Esophagus muscularis mucosa (tissue), 4 donors: Measurements from ENCODE around the gene PLB1. TPM values are rescaled to one million over a fixed set of nuclear protein-coding genes. Genes with fewer than 3 reads are reported as not detected.

ENCODE experiments used
- DNase-seq: peaks from one replicate; pipeline ENCODE4 v3.0.0-alpha.2; 2017; ENCODE audit errors: extremely low spot score
- H3K27ac ChIP-seq, 4 donors: fragments of 200-600 bp; sonication (generic); replicated peaks in 1 of 4; 1 replicate in 3 of 4; 2 replicates in 1 of 4; pipeline ENCODE4 v1.5.1; 2016 to 2019; ENCODE audit warnings: mild to moderate bottlenecking in 1 of 4
- H3K27me3 ChIP-seq, 4 donors: fragments of 200-600 bp; sonication (generic); one replicate each; pipeline versions ENCODE4 v1.5.1 to v1.6.0; 2016 to 2019
- H3K36me3 ChIP-seq, 4 donors: fragments of 200-600 bp; sonication (generic); one replicate each; pipeline ENCODE4 v1.5.1; 2016 to 2019
- H3K4me1 ChIP-seq, 4 donors: fragments of 200-600 bp; sonication (generic); one replicate each; pipeline ENCODE4 v1.5.1; 2016 to 2019
- H3K4me3 ChIP-seq, 4 donors: fragments of 200-600 bp; sonication (generic); 1 replicate in 2 of 4; 2 replicates in 2 of 4; pipeline ENCODE4 v1.5.1; 2016 to 2019; ENCODE audit warnings: mild to moderate bottlenecking in 4 of 4, moderate library complexity in 1 of 4
- H3K9me3 ChIP-seq, 4 donors: fragments of 200-600 bp; sonication (generic); 1 replicate in 3 of 4; 2 replicates in 1 of 4; pipeline ENCODE4 v1.5.1; 2016 to 2019
- EP300 ChIP-seq: sonication (generic); formaldehyde crosslinking; IDR thresholded peaks from one replicate; pipeline ENCODE4 v1.6.1; 2017; ENCODE audit warnings: antibody characterized with exemption
- POLR2A ChIP-seq: fragments of 450-650 bp; IDR thresholded peaks from one replicate; pipeline ENCODE4 v1.6.1; 2017; ENCODE audit warnings: antibody characterized with exemption, moderate library complexity, mild to moderate bottlenecking, low read depth
- POLR2AphosphoS5 ChIP-seq, 2 donors: sonication (generic); formaldehyde crosslinking; IDR thresholded peaks; one replicate each; pipeline ENCODE4 v1.6.1; 2017; ENCODE audit warnings: antibody characterized with exemption in 2 of 2
- WGBS: methylation state at CpG from one replicate; pipeline ENCODE4 v1.1.5; 2018; 5-methylcytosine and 5-hydroxymethylcytosine counted together
- intact Hi-C: fragments of 100-400 bp; cut with DNase I; formaldehyde crosslinking; loops from one replicate; pipeline ENCODE4 v1.15.1; 2023
- total RNA-seq, 4 donors: library from RNA; depleted of rRNA; stranded (reverse); fragments of >200 nt; gene quantifications; one replicate each; pipeline versions ENCODE4 v1.1.0 to v1.2.1, GENCODE V29; 2016
- TF ChIP-seq, protein P1 (sequence below), 3 experiments: fragments of 200-600 bp in 2 of 3; fragments of 450-650 bp in 1 of 3; sonication (generic) in 2 of 3; IDR thresholded peaks; one replicate each; pipeline ENCODE4 v1.5.1; 2017 to 2019; ENCODE audit warnings: antibody characterized with exemption in 3 of 3, mild to moderate bottlenecking in 2 of 3, moderate library complexity in 1 of 3

The PLB1 gene
- total RNA-seq, 4 donors from 2014 or later = 2.5 to 11.1 (median 7.7) TPM

DNA sequence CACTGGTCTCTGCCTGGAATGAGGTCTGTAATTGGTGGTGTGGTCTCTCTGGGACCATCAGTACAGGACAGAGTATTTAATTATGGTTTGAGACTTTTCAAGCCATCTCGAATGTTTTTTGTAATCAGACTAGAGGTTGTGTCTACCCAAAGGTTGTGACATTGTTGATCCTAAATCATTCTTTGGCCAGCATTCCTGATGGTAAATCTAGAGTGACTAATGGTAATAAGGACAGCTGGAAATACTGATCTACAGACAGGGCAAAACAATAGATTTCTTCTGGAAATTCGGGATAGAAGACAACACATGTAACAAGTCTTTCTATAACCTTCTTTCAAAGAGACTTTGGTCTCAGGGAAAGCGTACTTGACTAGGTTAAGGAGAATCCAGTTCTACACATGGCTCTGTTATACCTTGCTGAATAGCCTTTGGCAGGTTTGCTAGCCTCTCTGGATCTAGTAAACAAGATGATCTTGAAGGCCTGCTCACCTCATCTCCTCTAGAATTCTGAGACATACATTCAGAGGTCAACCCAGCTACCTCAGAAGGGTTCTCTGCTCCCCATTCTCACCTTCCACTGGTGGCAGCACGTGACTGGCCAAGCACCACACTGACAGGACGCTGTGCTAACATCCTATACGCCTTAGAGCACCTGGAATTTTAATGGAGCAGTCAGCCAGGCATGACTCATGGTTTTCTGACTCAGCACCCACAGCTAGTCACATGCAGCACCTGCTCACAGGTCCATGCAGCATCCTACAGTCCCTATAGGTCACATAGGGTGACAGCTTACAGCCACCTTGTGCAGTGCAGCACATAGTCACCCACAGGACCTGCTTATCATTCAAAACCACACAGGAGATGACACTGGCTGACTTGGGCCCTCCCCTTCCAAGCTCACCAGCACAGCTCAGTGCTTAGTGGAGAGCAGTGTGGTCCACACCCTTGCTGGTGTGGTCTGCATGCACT, 12.2 kb downstream of the PLB1 start:
- no peaks in the 10 kb centered on the region for H3K4me1 ChIP-seq
- H3K4me3 ChIP-seq = no peak overlapping the region
- intact Hi-C loops = no loop called here
- no peaks in the 10 kb centered on the region for H3K27me3 ChIP-seq
- peak; percentile 83 for DNase-seq
- TF ChIP-seq EP300 (no peak), POLR2AphosphoS5 (IDR thresholded peaks at IDR 0.05) (no peak), POLR2A (no peak)
- TF ChIP-seq, protein P1, sequence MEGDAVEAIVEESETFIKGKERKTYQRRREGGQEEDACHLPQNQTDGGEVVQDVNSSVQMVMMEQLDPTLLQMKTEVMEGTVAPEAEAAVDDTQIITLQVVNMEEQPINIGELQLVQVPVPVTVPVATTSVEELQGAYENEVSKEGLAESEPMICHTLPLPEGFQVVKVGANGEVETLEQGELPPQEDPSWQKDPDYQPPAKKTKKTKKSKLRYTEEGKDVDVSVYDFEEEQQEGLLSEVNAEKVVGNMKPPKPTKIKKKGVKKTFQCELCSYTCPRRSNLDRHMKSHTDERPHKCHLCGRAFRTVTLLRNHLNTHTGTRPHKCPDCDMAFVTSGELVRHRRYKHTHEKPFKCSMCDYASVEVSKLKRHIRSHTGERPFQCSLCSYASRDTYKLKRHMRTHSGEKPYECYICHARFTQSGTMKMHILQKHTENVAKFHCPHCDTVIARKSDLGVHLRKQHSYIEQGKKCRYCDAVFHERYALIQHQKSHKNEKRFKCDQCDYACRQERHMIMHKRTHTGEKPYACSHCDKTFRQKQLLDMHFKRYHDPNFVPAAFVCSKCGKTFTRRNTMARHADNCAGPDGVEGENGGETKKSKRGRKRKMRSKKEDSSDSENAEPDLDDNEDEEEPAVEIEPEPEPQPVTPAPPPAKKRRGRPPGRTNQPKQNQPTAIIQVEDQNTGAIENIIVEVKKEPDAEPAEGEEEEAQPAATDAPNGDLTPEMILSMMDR (IDR thresholded peaks at IDR 0.05) = no peak
- H3K9me3 ChIP-seq = peaks cover 0 to 8% (median 4%) of the 10 kb centered on the region in 4 donors
- no peak overlapping the region for H3K27ac ChIP-seq
- H3K36me3 ChIP-seq = no peaks in the 10 kb centered on the region
- WGBS = 78% methylated on average over 5 of the region's 6 CpGs

DNA sequence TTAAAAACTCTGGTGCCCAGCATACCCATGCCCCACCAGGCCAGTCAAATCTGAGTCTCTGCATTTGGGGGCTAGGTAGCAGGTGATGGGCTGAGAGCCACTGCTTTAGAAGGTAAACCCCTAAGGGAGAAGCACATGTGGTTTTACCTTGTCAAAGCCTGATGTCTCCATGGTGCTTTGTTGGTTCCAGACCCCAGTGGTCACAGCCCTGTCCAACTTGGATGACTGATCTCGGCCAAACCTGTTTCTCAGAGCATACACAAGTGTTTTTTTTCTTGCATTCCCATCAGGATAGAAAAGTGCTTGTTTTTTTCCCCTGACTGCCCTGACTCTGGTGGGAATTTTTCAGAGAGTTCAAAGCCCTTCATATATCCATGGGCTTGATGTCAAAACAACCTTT, 13.5 kb downstream of the PLB1 start:
- no peaks in the 10 kb centered on the region for H3K4me1 ChIP-seq
- no peaks in the 10 kb centered on the region for H3K36me3 ChIP-seq
- 80% methylated on average over 1 of the region's 1 CpG for WGBS
- no peak for TF ChIP-seq POLR2AphosphoS5 (IDR thresholded peaks at IDR 0.05)
- TF ChIP-seq, protein P1 (IDR thresholded peaks at IDR 0.05) = no peak
- no peak for TF ChIP-seq EP300
- H3K9me3 ChIP-seq = peaks cover 0 to 8% (median 4%) of the 10 kb centered on the region in 4 donors
- intact Hi-C loops = no loop called here
- H3K27ac ChIP-seq = no peak overlapping the region
- no peaks in the 10 kb centered on the region for H3K27me3 ChIP-seq
- no peak overlapping the region for H3K4me3 ChIP-seq
- no peak for DNase-seq

DNA sequence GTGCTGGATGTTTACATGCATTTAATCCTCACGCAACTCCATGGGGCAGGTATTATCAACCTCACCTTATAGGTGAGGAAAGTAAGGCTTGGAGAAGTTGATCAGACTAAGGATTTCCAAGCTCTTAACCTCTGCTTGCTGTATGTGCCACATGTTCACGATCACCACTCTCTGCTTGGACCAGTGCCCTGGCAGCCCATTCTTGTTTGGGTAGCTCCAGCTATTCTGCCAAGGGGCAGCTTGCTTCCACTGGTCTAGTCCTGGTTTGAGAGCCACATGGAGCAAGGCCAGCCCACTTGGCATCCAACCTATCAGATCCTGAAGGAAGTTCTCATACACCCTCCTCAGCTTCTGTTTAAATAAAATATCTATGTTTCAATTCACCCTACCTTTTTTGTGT, 14.3 kb downstream of the PLB1 start:
- Histone ChIP-seq H3K27me3 (no peaks in the 10 kb centered on the region), H3K36me3 (no peaks in the 10 kb centered on the region), H3K27ac (no peak overlapping the region), H3K9me3 (peaks cover 0 to 8% (median 4%) of the 10 kb centered on the region in 4 donors), H3K4me1 (no peaks in the 10 kb centered on the region), H3K4me3 (no peak overlapping the region)
- WGBS = 85% methylated on average over 2 of the region's 2 CpGs
- DNase-seq = peak; percentile 90
- no peak for TF ChIP-seq POLR2A
- TF ChIP-seq, protein P1 (IDR thresholded peaks at IDR 0.05) = no peak
- TF ChIP-seq EP300 = no peak
- no peak for TF ChIP-seq POLR2AphosphoS5 (IDR thresholded peaks at IDR 0.05)
- intact Hi-C loops = no loop called here

DNA sequence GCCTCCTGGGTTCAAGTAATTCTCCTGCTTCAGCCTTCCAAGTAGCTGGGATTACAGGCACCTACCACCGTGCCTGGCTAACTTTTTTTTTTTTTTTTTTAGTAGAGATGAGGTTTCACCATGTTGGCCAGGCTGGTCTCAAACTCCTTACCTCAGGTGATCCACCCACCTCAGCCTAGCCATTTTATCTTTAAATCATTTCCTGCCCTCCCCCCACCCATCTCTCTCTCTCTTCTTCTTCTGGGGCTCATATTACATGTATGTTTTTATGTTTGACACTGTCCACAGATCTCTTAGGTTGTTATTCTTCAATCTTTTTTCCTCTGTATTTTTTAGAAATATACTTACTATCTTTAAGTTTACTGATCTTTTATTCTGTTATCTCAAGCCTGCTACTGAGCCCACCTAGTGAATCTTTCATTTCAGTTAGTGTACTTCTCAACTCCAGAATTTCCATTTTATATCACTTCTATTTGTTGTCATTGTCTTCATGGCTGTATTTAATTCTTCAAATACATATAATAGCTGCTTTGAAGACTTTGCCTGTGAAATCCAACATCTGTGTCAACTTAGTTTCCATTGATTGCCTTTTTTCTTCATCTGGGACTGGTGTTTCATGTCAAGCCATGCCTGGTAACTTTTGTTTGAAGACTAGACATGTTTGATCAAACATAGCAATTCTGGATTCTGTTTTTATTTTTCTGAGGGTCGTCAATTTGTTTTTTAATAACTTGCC, 16.2 kb downstream of the PLB1 start:
- intact Hi-C loops = no loop called here

More for the DNA sequence above, 16.2 kb downstream of the PLB1 start:
- Histone ChIP-seq H3K9me3 (peaks cover 0 to 8% (median 4%) of the 10 kb centered on the region in 4 donors), H3K4me1 (no peaks in the 10 kb centered on the region), H3K36me3 (no peaks in the 10 kb centered on the region), H3K27ac (no peak overlapping the region), H3K4me3 (no peak overlapping the region), H3K27me3 (peaks cover 0 to 6% (median 0%) of the 10 kb centered on the region in 4 donors)
- 74% methylated on average over 2 of the region's 2 CpGs for WGBS
- TF ChIP-seq EP300 = no peak
- TF ChIP-seq, protein P1 (IDR thresholded peaks at IDR 0.05) = no peak
- TF ChIP-seq POLR2AphosphoS5 (IDR thresholded peaks at IDR 0.05) = no peak
- TF ChIP-seq POLR2A = no peak
- DNase-seq = no peak
